Tibial nerve (tissue), 4 donors: ENCODE measurements around the gene SEPTIN5.

Experiments used
- EP300 ChIP-seq, 2 donors: sonication (generic); formaldehyde crosslinking; IDR thresholded peaks; one replicate each; pipeline ENCODE4 v1.6.1; 2017; ENCODE audit warnings: antibody characterized with exemption in 2 of 2, mild to moderate bottlenecking in 1 of 2
- POLR2A ChIP-seq, 2 donors: fragments of 450-650 bp; IDR thresholded peaks; one replicate each; pipeline ENCODE4 v1.6.1; 2017; ENCODE audit warnings: antibody characterized with exemption in 2 of 2, mild to moderate bottlenecking in 2 of 2, moderate library complexity in 2 of 2
- TF ChIP-seq, protein P1 (sequence below), 5 experiments: fragments of 200-600 bp in 3 of 5; fragments of 450-650 bp in 2 of 5; sonication (generic) in 3 of 5; IDR thresholded peaks; one replicate each; pipeline ENCODE4 v1.5.1; 2016 to 2019; ENCODE audit warnings: antibody characterized with exemption in 5 of 5, mild to moderate bottlenecking in 3 of 5, moderate library complexity in 2 of 5

DNA sequence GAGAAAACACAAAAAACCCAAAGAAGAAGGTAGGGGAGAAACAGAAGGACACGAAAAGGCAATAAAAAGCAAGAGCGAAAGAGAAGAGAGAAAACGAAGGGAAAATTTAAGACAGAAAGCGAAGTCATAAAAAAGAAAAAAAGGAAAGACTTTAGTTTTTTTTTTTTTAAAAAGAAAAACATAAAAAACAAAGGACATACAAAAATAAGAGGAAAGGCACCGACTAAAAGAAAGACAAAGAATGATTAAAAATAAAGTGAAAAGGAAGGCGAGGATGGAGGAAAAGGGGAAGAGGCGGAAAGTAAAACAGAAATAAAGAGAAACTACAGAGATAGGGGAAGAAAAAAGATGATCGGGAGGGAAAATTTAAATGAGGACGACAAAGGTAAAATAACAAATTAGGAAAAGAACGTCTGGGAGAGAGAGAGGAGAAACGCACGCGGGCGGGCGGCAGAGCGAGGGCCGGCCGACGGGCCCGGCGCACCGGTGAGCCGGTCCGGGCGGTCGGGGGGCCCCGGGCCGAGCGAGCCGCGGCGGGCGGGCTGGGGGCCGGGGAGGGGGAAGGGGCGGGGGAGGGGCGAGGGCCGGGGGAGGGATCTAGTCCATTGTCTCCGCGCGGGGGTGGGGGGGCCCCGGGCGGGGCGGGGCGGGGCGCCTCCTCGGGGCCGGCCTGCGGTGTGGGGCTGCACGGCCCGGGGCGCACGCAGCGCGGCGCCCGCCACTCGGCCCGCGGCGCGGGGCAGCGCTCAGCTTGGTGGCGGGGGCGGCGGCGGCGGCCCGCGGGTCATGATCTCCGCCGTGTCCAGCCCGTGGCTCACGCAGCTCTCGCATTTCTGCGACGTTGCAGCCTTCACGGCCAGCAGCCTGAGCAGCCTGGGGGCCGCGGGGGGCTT, 46.0 kb downstream of the SEPTIN5 start, which contains the start of gene TBX1:
- TF ChIP-seq, protein P1, sequence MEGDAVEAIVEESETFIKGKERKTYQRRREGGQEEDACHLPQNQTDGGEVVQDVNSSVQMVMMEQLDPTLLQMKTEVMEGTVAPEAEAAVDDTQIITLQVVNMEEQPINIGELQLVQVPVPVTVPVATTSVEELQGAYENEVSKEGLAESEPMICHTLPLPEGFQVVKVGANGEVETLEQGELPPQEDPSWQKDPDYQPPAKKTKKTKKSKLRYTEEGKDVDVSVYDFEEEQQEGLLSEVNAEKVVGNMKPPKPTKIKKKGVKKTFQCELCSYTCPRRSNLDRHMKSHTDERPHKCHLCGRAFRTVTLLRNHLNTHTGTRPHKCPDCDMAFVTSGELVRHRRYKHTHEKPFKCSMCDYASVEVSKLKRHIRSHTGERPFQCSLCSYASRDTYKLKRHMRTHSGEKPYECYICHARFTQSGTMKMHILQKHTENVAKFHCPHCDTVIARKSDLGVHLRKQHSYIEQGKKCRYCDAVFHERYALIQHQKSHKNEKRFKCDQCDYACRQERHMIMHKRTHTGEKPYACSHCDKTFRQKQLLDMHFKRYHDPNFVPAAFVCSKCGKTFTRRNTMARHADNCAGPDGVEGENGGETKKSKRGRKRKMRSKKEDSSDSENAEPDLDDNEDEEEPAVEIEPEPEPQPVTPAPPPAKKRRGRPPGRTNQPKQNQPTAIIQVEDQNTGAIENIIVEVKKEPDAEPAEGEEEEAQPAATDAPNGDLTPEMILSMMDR (IDR thresholded peaks at IDR 0.05) = no peak
- TF ChIP-seq POLR2A (IDR thresholded peaks at IDR 0.05) = no peak
- no peak for TF ChIP-seq EP300 (IDR thresholded peaks at IDR 0.05)
